HepG2 (cell line): ENCODE data around the gene TPX2. TPM values are rescaled to one million over a fixed set of nuclear protein-coding genes. Genes with fewer than 3 reads are reported as not detected.
A peak's percentile ranks its signal among the peaks of the same experiment; 100 is the strongest.

Experiments
- CC2D1A ChIP-seq: sonication (generic); formaldehyde crosslinking; IDR thresholded peaks from 2 replicates; pipeline ENCODE4 v1.8.1; 2023; ENCODE audit warnings: mild to moderate bottlenecking, missing genetic modification reagents
- HMGA1 ChIP-seq: sonication (generic); formaldehyde crosslinking; conservative IDR thresholded peaks from 2 replicates; pipeline ENCODE4 v1.4.0; 2020; ENCODE audit warnings: missing genetic modification reagents
- HOXA5 ChIP-seq: sonication (generic); formaldehyde crosslinking; IDR thresholded peaks from 2 replicates; pipeline ENCODE4 v1.4.0; 2020; ENCODE audit warnings: missing genetic modification reagents
- ISL2 ChIP-seq: sonication (generic); formaldehyde crosslinking; IDR thresholded peaks from 2 replicates; pipeline ENCODE4 v1.5.0; 2020; ENCODE audit warnings: missing genetic modification reagents
- JUN ChIP-seq: sonication (generic); formaldehyde crosslinking; IDR thresholded peaks from 2 replicates; pipeline ENCODE4 v1.4.0; 2020; ENCODE audit warnings: mild to moderate bottlenecking, missing genetic modification reagents
- KAT7 ChIP-seq: IDR thresholded peaks from 2 replicates; pipeline ENCODE4 v1.6.1; 2018; ENCODE audit warnings: borderline replicate concordance, missing compliant biosample characterization
- KLF12 ChIP-seq: sonication (generic); formaldehyde crosslinking; IDR thresholded peaks from 2 replicates; pipeline ENCODE4 v1.4.0; 2020; ENCODE audit warnings: missing genetic modification reagents, borderline replicate concordance
- KLF9 ChIP-seq: IDR thresholded peaks from 2 replicates; pipeline ENCODE4 v1.6.1; 2016; ENCODE audit warnings: low read depth
- MIER2 ChIP-seq: IDR thresholded peaks from 2 replicates; pipeline ENCODE4 v1.6.1; 2016; ENCODE audit warnings: missing biosample characterization, missing genetic modification reagents
- NCOA5 ChIP-seq: sonication (generic); formaldehyde crosslinking; IDR thresholded peaks from 2 replicates; pipeline ENCODE4 v1.4.0; 2020; ENCODE audit warnings: missing genetic modification reagents
- REPIN1 ChIP-seq: sonication (generic); formaldehyde crosslinking; IDR thresholded peaks from 2 replicates; pipeline ENCODE4 v1.8.0; 2022; ENCODE audit warnings: missing genetic modification reagents, low read depth, mild to moderate bottlenecking, borderline replicate concordance
- SNRNP70 ChIP-seq: fragments of 200-400 bp; formaldehyde crosslinking; IDR thresholded peaks from 2 replicates; pipeline ENCODE4 v1.6.1; 2017; ENCODE audit warnings: mild to moderate bottlenecking, low read depth, low read length, moderate library complexity
- ZBTB1 ChIP-seq: sonication (generic); formaldehyde crosslinking; IDR thresholded peaks from 2 replicates; pipeline ENCODE4 v1.4.0; 2020; ENCODE audit warnings: missing genetic modification reagents, borderline replicate concordance
- ZBTB20 ChIP-seq: sonication (generic); formaldehyde crosslinking; IDR thresholded peaks from 2 replicates; pipeline ENCODE4 v1.8.1; 2023; ENCODE audit warnings: missing genetic modification reagents, low read depth, mild to moderate bottlenecking, borderline replicate concordance
- ZFP41 ChIP-seq: sonication (generic); formaldehyde crosslinking; IDR thresholded peaks from 2 replicates; pipeline ENCODE4 v1.4.0; 2020; ENCODE audit warnings: mild to moderate bottlenecking, missing genetic modification reagents, borderline replicate concordance
- ZNF136 ChIP-seq: sonication (generic); formaldehyde crosslinking; IDR thresholded peaks from 2 replicates; pipeline ENCODE4 v1.8.1; 2022; ENCODE audit warnings: low read depth, mild to moderate bottlenecking, moderate library complexity, missing genetic modification reagents
- ZNF235 ChIP-seq: sonication (generic); formaldehyde crosslinking; IDR thresholded peaks from 2 replicates; pipeline ENCODE4 v1.8.1; 2023; ENCODE audit warnings: mild to moderate bottlenecking, missing genetic modification reagents, borderline replicate concordance
- ZNF550 ChIP-seq: sonication (generic); formaldehyde crosslinking; IDR thresholded peaks from 2 replicates; pipeline ENCODE4 v1.4.0; 2020; ENCODE audit warnings: mild to moderate bottlenecking, missing genetic modification reagents, borderline replicate concordance
- ZNF556 ChIP-seq: sonication (generic); formaldehyde crosslinking; IDR thresholded peaks from 2 replicates; pipeline ENCODE4 v1.4.0; 2020; ENCODE audit warnings: mild to moderate bottlenecking, missing genetic modification reagents, borderline replicate concordance
- ZNF746 ChIP-seq: sonication (generic); formaldehyde crosslinking; IDR thresholded peaks from 2 replicates; pipeline ENCODE4 v1.8.0; 2022; ENCODE audit warnings: mild to moderate bottlenecking, missing genetic modification reagents
- ZNF768 ChIP-seq: sonication (generic); formaldehyde crosslinking; IDR thresholded peaks from 2 replicates; pipeline ENCODE4 v1.4.0; 2020; ENCODE audit warnings: missing genetic modification reagents
- ZNF816 ChIP-seq: sonication (generic); formaldehyde crosslinking; IDR thresholded peaks from 2 replicates; pipeline ENCODE4 v1.8.0; 2022; ENCODE audit warnings: missing genetic modification reagents, mild to moderate bottlenecking, borderline replicate concordance
- ZNF879 ChIP-seq: sonication (generic); formaldehyde crosslinking; IDR thresholded peaks from 2 replicates; pipeline ENCODE4 v1.8.1; 2023; ENCODE audit warnings: missing genetic modification reagents
- ZSCAN25 ChIP-seq: sonication (generic); formaldehyde crosslinking; IDR thresholded peaks from 2 replicates; pipeline ENCODE4 v1.8.0; 2022; ENCODE audit warnings: mild to moderate bottlenecking, missing genetic modification reagents
- ZSCAN29 ChIP-seq: sonication (generic); formaldehyde crosslinking; conservative IDR thresholded peaks from 2 replicates; pipeline ENCODE4 v1.4.0; 2020; ENCODE audit warnings: mild to moderate bottlenecking, missing genetic modification reagents
- polyA plus RNA-seq, 8 experiments: library from polyadenylated mRNA; depleted of rRNA in 3 of 8; stranded (reverse) in 7 of 8; unstranded in 1 of 8; fragments of >200 nt; fragmentation: Illumina TruSeq in 4 of 8; extraction: Trizol in 4 of 8; gene quantifications; 2 replicates each; pipeline versions ENCODE4 v1.2.1 to v1.2.3, GENCODE V29; 2011 to 2016; ENCODE audit warnings: low read depth in 4 of 8, missing spikeins in 1 of 8, mixed read lengths in 1 of 8; ENCODE audit not compliant: insufficient read depth in 1 of 8
- total RNA-seq, 5 experiments: library from RNA; depleted of rRNA; stranded (reverse); fragments of >200 nt; fragmentation: Illumina TruSeq; extraction: Trizol; gene quantifications; 2 replicates each; pipeline ENCODE4 v1.2.3, GENCODE V29; 2016; ENCODE audit warnings: low read depth in 1 of 5
- TF ChIP-seq, protein P1 (sequence below): IDR thresholded peaks from 2 replicates; pipeline ENCODE4 v1.6.1; 2016; ENCODE audit warnings: mild to moderate bottlenecking, missing biosample characterization, missing genetic modification reagents
- TF ChIP-seq, protein P2 (sequence below): sonication (generic); formaldehyde crosslinking; IDR thresholded peaks from 2 replicates; pipeline ENCODE4 v1.5.0; 2020; ENCODE audit warnings: mild to moderate bottlenecking, missing genetic modification reagents
- TF ChIP-seq, protein P3 (sequence below): fragments of 450-650 bp; IDR thresholded peaks from 2 replicates; pipeline ENCODE4 v1.6.1; 2017

Gene TPX2
- total and polyA plus RNA-seq, 2 of the 13 experiments (the other 11 are each of a cell fraction or from before 2014, with no cell fraction given), result 34.3 to 124 TPM

DNA sequence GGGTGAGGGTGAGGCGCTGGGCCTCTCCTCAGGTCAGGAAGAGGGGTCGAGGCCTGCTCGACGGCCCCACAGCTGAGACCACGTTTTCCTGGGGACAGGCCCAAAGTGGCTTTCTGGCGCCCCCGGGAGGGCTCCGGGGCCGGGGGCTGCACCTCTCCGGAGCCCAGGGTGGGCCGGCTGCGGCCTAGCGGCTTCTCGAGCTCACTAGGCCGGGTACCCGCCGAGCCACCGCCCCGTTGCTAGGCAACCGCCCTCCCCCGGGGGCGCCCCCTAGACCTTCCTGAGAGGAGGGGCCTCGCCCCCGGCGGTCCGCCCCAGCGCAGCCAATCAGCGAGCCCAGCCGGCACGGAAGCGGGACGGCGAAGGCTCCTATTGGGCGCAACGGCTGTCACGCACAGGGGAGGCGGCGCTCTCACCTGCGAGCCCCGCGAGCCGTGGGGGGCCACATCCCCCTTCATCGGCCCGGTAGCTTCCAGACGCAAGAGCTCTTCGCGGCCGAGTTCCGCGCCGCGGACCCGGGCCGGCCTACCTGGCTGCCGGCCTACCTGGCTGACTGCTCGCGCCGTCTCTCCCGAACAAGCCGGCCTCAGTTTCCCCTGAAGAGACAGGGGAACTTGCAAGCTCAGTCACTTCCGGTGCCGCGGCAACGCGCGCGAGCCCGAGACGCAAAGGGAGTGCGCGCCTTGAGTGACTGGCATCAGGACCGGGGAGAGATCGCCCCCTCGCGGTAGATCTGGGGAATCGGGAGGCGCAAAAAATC is 15.6 kb upstream of the TPX2 start (continued):
- TF ChIP-seq ISL2 (CRISPR knock-in tag) (peak; percentile 58; the same call in 1 of the 2 replicates), KLF12 (CRISPR knock-in tag) (peak; percentile 92; the same call in 1 of the 2 replicates), ZNF136 (peak; percentile 75; the same call in 1 of the 2 replicates), ZNF235 (CRISPR knock-in tag) (peak; percentile 94), ZFP41 (peak; percentile 92), ZBTB20 (CRISPR knock-in tag) (no peak), MIER2 (CRISPR knock-in tag) (peak; percentile 47; the same call in 1 of the 2 replicates), NCOA5 (no peak), ZSCAN29 (CRISPR knock-in tag) (0 out of 2 replicates have a peak, but pooled peaks have one; percentile 0), HMGA1 (CRISPR knock-in tag) (no peak), HOXA5 (peak; percentile 91), ZNF768 (CRISPR knock-in tag) (peak; percentile 77; the same call in 1 of the 2 replicates), ZNF746 (CRISPR knock-in tag) (peak; percentile 68; the same call in 1 of the 2 replicates), KAT7 (CRISPR knock-in tag) (peak; percentile 58; the same call in 1 of the 2 replicates), REPIN1 (CRISPR knock-in tag) (peak; percentile 82), SNRNP70 (no peak), ZNF550 (peak; percentile 87; the same call in 1 of the 2 replicates), ZNF879 (CRISPR knock-in tag) (0 out of 2 replicates have a peak, but pooled peaks have one; percentile 94), ZBTB1 (CRISPR knock-in tag) (0 out of 2 replicates have a peak, but pooled peaks have one; percentile 69), KLF9 (CRISPR knock-in tag) (peak; percentile 84; the same call in 1 of the 2 replicates), CC2D1A (CRISPR knock-in tag) (no peak; the same call in 1 of the 2 replicates), ZNF816 (peak; percentile 13; the same call in 1 of the 2 replicates), ZNF556 (CRISPR knock-in tag) (0 out of 2 replicates have a peak, but pooled peaks have one; percentile 11), ZSCAN25 (CRISPR knock-in tag) (peak; percentile 81), JUN (CRISPR knock-in tag) (peak; percentile 24; the same call in 1 of the 2 replicates)
- TF ChIP-seq, protein P1, sequence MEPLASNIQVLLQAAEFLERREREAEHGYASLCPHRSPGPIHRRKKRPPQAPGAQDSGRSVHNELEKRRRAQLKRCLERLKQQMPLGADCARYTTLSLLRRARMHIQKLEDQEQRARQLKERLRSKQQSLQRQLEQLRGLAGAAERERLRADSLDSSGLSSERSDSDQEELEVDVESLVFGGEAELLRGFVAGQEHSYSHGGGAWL, result peak; percentile 90
- TF ChIP-seq, protein P2, sequence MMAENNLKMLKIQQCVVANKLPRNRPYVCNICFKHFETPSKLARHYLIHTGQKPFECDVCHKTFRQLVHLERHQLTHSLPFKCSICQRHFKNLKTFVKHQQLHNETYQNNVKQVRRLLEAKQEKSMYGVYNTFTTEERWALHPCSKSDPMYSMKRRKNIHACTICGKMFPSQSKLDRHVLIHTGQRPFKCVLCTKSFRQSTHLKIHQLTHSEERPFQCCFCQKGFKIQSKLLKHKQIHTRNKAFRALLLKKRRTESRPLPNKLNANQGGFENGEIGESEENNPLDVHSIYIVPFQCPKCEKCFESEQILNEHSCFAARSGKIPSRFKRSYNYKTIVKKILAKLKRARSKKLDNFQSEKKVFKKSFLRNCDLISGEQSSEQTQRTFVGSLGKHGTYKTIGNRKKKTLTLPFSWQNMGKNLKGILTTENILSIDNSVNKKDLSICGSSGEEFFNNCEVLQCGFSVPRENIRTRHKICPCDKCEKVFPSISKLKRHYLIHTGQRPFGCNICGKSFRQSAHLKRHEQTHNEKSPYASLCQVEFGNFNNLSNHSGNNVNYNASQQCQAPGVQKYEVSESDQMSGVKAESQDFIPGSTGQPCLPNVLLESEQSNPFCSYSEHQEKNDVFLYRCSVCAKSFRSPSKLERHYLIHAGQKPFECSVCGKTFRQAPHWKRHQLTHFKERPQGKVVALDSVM, result peak; percentile 78
- TF ChIP-seq, protein P3, sequence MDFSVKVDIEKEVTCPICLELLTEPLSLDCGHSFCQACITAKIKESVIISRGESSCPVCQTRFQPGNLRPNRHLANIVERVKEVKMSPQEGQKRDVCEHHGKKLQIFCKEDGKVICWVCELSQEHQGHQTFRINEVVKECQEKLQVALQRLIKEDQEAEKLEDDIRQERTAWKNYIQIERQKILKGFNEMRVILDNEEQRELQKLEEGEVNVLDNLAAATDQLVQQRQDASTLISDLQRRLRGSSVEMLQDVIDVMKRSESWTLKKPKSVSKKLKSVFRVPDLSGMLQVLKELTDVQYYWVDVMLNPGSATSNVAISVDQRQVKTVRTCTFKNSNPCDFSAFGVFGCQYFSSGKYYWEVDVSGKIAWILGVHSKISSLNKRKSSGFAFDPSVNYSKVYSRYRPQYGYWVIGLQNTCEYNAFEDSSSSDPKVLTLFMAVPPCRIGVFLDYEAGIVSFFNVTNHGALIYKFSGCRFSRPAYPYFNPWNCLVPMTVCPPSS, result no peak
